PC-3 (cell line): ENCODE measurements around the gene GAS7. TPM values are rescaled to one million over a fixed set of nuclear protein-coding genes. Genes with fewer than 3 reads are reported as not detected.

Source experiments
- ATAC-seq: fragments of 200-7000 bp; cut with Tn5 transposase; 2 replicates; pipeline ENCODE4 v1.9.1; 2020; ENCODE audit warnings: mild to moderate bottlenecking, moderate library complexity
- BruUV-seq: library from RNA; stranded (reverse); fragments of 400-500 nt; replicated peaks from 2 replicates; lab custom pipeline; 2021; lab: Mats Ljungman, UMichigan
- CTCF ChIA-PET: fragments of 300-600 bp; sonication (Branson Sonifier 250); formaldehyde crosslinking; loops from one replicate; lab custom pipeline; 2022; ENCODE audit warnings: antibody characterized with exemption; lab: Charles Lee
- POLR2A ChIA-PET: fragments of 300-600 bp; sonication (Branson Sonifier 250); formaldehyde crosslinking; loops from one replicate; lab custom pipeline; 2022; ENCODE audit warnings: antibody characterized with exemption; ENCODE audit not compliant: unreplicated experiment; lab: Charles Lee
- DNase-seq: peaks from one replicate; pipeline ENCODE4 v3.0.0-alpha.2; 2015
- H2AFZ ChIP-seq: fragments of 300-600 bp; sonication (generic); 2 replicates; pipeline ENCODE4 v1.6.0; 2016; ENCODE audit warnings: antibody characterized with exemption, low read length
- H3F3A ChIP-seq: fragments of 300-600 bp; sonication (generic); one replicate; pipeline ENCODE4 v1.6.0; 2017; ENCODE audit warnings: antibody characterized with exemption, low read length, control low read depth, mild to moderate bottlenecking; ENCODE audit not compliant: unreplicated experiment
- H3K27ac ChIP-seq: fragments of 300-600 bp; sonication (generic); 2 replicates; pipeline ENCODE4 v1.5.1; 2016; ENCODE audit warnings: mild to moderate bottlenecking, low read length
- H3K27me3 ChIP-seq: fragments of 300-600 bp; sonication (generic); 2 replicates; pipeline ENCODE4 v1.6.1; 2016; ENCODE audit warnings: low read length, mixed read lengths
- H3K36me3 ChIP-seq: fragments of 300-600 bp; sonication (generic); 2 replicates; pipeline ENCODE4 v1.6.1; 2016; ENCODE audit warnings: low read depth, mixed run types, low read length, mixed read lengths
- H3K4me1 ChIP-seq: fragments of 300-600 bp; sonication (generic); 2 replicates; pipeline ENCODE4 v1.5.1; 2016; ENCODE audit warnings: low read length; ENCODE audit not compliant: insufficient read depth
- H3K4me2 ChIP-seq: fragments of 300-600 bp; sonication (generic); 2 replicates; pipeline ENCODE4 v1.6.0; 2016; ENCODE audit warnings: low read length
- H3K4me3 ChIP-seq: fragments of 300-600 bp; sonication (generic); 2 replicates; pipeline ENCODE4 v1.5.1; 2016; ENCODE audit warnings: mild to moderate bottlenecking, low read length, mixed read lengths
- H3K79me2 ChIP-seq: fragments of 300-600 bp; sonication (generic); 2 replicates; pipeline ENCODE4 v1.6.1; 2017; ENCODE audit warnings: low read length, mixed read lengths
- H3K9ac ChIP-seq: fragments of 300-600 bp; sonication (generic); 2 replicates; pipeline ENCODE4 v1.6.0; 2016; ENCODE audit warnings: mild to moderate bottlenecking, low read length
- H3K9me2 ChIP-seq: fragments of 300-600 bp; sonication (generic); replicated peaks from 2 replicates; pipeline ENCODE4 v1.6.1; 2016; ENCODE audit warnings: mixed run types, low read length, mixed read lengths
- H3K9me3 ChIP-seq: fragments of 300-600 bp; sonication (generic); 2 replicates; pipeline ENCODE4 v1.6.1; 2016; ENCODE audit warnings: low read length, mixed read lengths
- H4K20me1 ChIP-seq: fragments of 300-600 bp; sonication (generic); 2 replicates; pipeline ENCODE4 v1.6.1; 2016; ENCODE audit warnings: low read length, mixed read lengths
- EZH2 ChIP-seq: fragments of 300-600 bp; sonication (generic); IDR thresholded peaks from one replicate; pipeline ENCODE4 v1.6.1; 2017; ENCODE audit warnings: antibody characterized with exemption, mild to moderate bottlenecking, low read length; ENCODE audit not compliant: unreplicated experiment
- EZH2phosphoT487 ChIP-seq: fragments of 300-600 bp; sonication (generic); IDR thresholded peaks from 2 replicates; pipeline ENCODE4 v1.6.1; 2018; ENCODE audit warnings: mild to moderate bottlenecking, antibody characterized with exemption, low read length, borderline replicate concordance
- intact Hi-C: fragments of 100-400 bp; cut with micrococcal nuclease; formaldehyde crosslinking; loops from 2 replicates; pipeline ENCODE4 v1.9.0; 2023
- total RNA-seq: library from RNA; depleted of rRNA; stranded (reverse); fragments of >200 nt; gene quantifications from 2 replicates; pipeline ENCODE4 v1.2.3, GENCODE V29; 2014
- TF ChIP-seq, protein P1 (sequence below): fragments of 300-600 bp; sonication (generic); conservative IDR thresholded peaks from 2 replicates; pipeline ENCODE4 v1.5.1; 2017; ENCODE audit warnings: antibody characterized with exemption, low read depth, mild to moderate bottlenecking, low read length

Gene GAS7
- total RNA-seq, 1 experiment from 2014 or later = not detected

GRCh38 chr17:10103712-10104111, 94.7 kb downstream of the GAS7 start:
- Histone ChIP-seq H3K27me3 (peaks cover 28% of the 10 kb centered on the region), H3K4me2 (no peak overlapping the region), H3F3A (no peaks in the 10 kb centered on the region), H3K27ac (no peak overlapping the region), H3K79me2 (no peaks in the 10 kb centered on the region), H3K9me3 (no peaks in the 10 kb centered on the region), H3K9me2 (no peaks in the 10 kb centered on the region), H4K20me1 (no peaks in the 10 kb centered on the region), H2AFZ (no peak overlapping the region), H3K9ac (no peak overlapping the region), H3K4me3 (no peak overlapping the region), H3K36me3 (no peaks in the 10 kb centered on the region), H3K4me1 (no peaks in the 10 kb centered on the region)
- CTCF ChIA-PET = no interaction called here
- ATAC-seq = no peak
- POLR2A ChIA-PET = no interaction called here
- intact Hi-C loops = no loop called here
- TF ChIP-seq, protein P1, sequence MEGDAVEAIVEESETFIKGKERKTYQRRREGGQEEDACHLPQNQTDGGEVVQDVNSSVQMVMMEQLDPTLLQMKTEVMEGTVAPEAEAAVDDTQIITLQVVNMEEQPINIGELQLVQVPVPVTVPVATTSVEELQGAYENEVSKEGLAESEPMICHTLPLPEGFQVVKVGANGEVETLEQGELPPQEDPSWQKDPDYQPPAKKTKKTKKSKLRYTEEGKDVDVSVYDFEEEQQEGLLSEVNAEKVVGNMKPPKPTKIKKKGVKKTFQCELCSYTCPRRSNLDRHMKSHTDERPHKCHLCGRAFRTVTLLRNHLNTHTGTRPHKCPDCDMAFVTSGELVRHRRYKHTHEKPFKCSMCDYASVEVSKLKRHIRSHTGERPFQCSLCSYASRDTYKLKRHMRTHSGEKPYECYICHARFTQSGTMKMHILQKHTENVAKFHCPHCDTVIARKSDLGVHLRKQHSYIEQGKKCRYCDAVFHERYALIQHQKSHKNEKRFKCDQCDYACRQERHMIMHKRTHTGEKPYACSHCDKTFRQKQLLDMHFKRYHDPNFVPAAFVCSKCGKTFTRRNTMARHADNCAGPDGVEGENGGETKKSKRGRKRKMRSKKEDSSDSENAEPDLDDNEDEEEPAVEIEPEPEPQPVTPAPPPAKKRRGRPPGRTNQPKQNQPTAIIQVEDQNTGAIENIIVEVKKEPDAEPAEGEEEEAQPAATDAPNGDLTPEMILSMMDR = no peak
- TF ChIP-seq EZH2phosphoT487 = no peak
- TF ChIP-seq EZH2 = no peak
- DNase-seq = no peak
- no TSS peak for BruUV-seq

DNA sequence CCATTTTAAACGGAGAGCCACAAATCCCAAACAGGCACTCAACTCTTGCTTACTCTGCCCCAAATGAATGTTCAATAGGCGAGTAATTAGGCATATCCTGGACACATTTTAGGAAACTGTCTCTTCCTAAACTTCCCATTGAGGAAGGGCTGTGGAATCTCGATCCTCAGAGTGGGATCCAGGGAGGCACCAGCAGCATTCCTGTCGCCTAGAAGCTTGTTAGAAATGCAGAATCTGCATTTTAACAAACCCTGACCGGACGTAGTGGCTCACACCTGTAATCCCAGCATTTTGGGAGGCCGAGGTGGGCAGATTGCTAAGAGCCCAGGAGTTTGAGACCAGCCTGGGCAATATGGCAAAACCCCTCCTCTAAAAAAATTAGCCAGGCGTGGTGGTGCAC, 95.6 kb downstream of the GAS7 start:
- CTCF ChIA-PET = no interaction called here
- Histone ChIP-seq H3K9me2 (no peaks in the 10 kb centered on the region), H3K4me3 (no peak overlapping the region), H4K20me1 (no peaks in the 10 kb centered on the region), H3K9ac (no peak overlapping the region), H3K27ac (no peak overlapping the region), H3F3A (no peaks in the 10 kb centered on the region), H3K4me1 (no peaks in the 10 kb centered on the region), H3K4me2 (no peak overlapping the region), H3K9me3 (no peaks in the 10 kb centered on the region), H2AFZ (no peak overlapping the region), H3K27me3 (peaks cover 27% of the 10 kb centered on the region), H3K79me2 (no peaks in the 10 kb centered on the region), H3K36me3 (no peaks in the 10 kb centered on the region)
- POLR2A ChIA-PET = no interaction called here
- DNase-seq (no peak), ATAC-seq (no peak)
- no peak for TF ChIP-seq EZH2phosphoT487
- TF ChIP-seq, protein P1 = no peak
- no peak for TF ChIP-seq EZH2
- intact Hi-C loops = no loop called here
- no TSS peak for BruUV-seq

- Histone ChIP-seq H3K79me2 (no peaks in the 10 kb centered on the region), H3K9ac (no peak overlapping the region), H3F3A (no peaks in the 10 kb centered on the region), H3K9me2 (no peaks in the 10 kb centered on the region), H3K4me1 (no peaks in the 10 kb centered on the region), H3K4me2 (no peak overlapping the region), H3K27ac (no peak overlapping the region), H2AFZ (no peak overlapping the region), H3K4me3 (no peak overlapping the region), H3K27me3 (0 out of 2 replicates have a peak, but pooled peaks cover under 1% of the 10 kb centered on the region), H3K9me3 (no peaks in the 10 kb centered on the region), H4K20me1 (no peaks in the 10 kb centered on the region), H3K36me3 (no peaks in the 10 kb centered on the region)
- ATAC-seq (no peak), DNase-seq (no peak)
- POLR2A ChIA-PET = no interaction called here
- BruUV-seq = no TSS peak
- CTCF ChIA-PET = no interaction called here
- TF ChIP-seq, protein P1 = no peak
- TF ChIP-seq EZH2 (no peak), EZH2phosphoT487 (no peak)
- intact Hi-C loops = no loop called here
Measured at GRCh38 chr17:10099051-10099571, 99.3 kb downstream of the GAS7 start.
